Transverse colon (tissue), 4 donors: Measurements from ENCODE around the gene NCDN. TPM values are rescaled to one million over a fixed set of nuclear protein-coding genes. Genes with fewer than 3 reads are reported as not detected.

ENCODE experiments used
- DNase-seq: peaks from one replicate; pipeline ENCODE4 v3.0.0-alpha.2; 2019
- H3K27ac ChIP-seq, 4 donors: fragments of 200-600 bp; sonication (generic); 2 replicates each; pipeline ENCODE4 v1.5.1; 2016 to 2018; ENCODE audit warnings: inconsistent platforms in 4 of 4
- H3K27me3 ChIP-seq: fragments of 200-600 bp; sonication (generic); 2 replicates; pipeline ENCODE4 v1.5.1; 2017; ENCODE audit warnings: inconsistent platforms
- H3K36me3 ChIP-seq, 4 donors: fragments of 200-600 bp; sonication (generic); 2 replicates each; pipeline ENCODE4 v1.5.1; 2017 to 2019; ENCODE audit warnings: inconsistent platforms in 4 of 4
- H3K4me1 ChIP-seq, 4 donors: fragments of 200-600 bp; sonication (generic); 2 replicates each; pipeline ENCODE4 v1.5.1; 2017 to 2020; ENCODE audit warnings: inconsistent platforms in 4 of 4
- H3K4me3 ChIP-seq, 4 donors: fragments of 200-600 bp; sonication (generic); 1 replicate in 1 of 4; 2 replicates in 3 of 4; pipeline versions ENCODE4 v1.5.1 to v1.6.1; 2017 to 2019; ENCODE audit warnings: inconsistent platforms in 4 of 4
- H3K9me3 ChIP-seq, 2 donors: fragments of 200-600 bp; sonication (generic); 2 replicates each; pipeline ENCODE4 v1.5.1; 2017 to 2019; ENCODE audit warnings: inconsistent platforms in 2 of 2
- EP300 ChIP-seq: sonication (generic); formaldehyde crosslinking; IDR thresholded peaks from one replicate; pipeline ENCODE4 v1.6.1; 2017; ENCODE audit warnings: antibody characterized with exemption, low read depth
- POLR2A ChIP-seq: fragments of 450-650 bp; IDR thresholded peaks from one replicate; pipeline ENCODE4 v1.6.1; 2016; ENCODE audit warnings: antibody characterized with exemption, mild to moderate bottlenecking, moderate library complexity
- POLR2AphosphoS5 ChIP-seq, 3 donors: sonication (generic); formaldehyde crosslinking; IDR thresholded peaks; one replicate each; pipeline ENCODE4 v1.6.1; 2016; ENCODE audit warnings: antibody characterized with exemption in 3 of 3
- WGBS, 2 donors: methylation state at CpG; one replicate each; pipeline ENCODE4 v1.1.5; 2018; ENCODE audit warnings: low coverage in 1 of 2; 5-methylcytosine and 5-hydroxymethylcytosine counted together
- in situ Hi-C, 4 donors: fragments of 200-750 bp; cut with MboI; loops; one replicate each; pipeline versions ENCODE4 v1.15.0 to v1.15.1; 2017; ENCODE audit warnings: low sequenced_read_pairs in 3 of 4, low pct_ligation_motif_present in 1 of 4, low pct_unique_long_range_greater_than_20kb in 1 of 4
- intact Hi-C: fragments of 100-400 bp; cut with DNase I; formaldehyde crosslinking; loops from one replicate; pipeline ENCODE4 v1.15.1; 2023; ENCODE audit warnings: low total_unique reads
- total RNA-seq, 4 donors: library from RNA; depleted of rRNA; stranded (reverse); fragments of >200 nt; gene quantifications; one replicate each; pipeline ENCODE4 v1.1.0, GENCODE V29; 2016
- TF ChIP-seq, protein P1 (sequence below), 5 experiments: fragments of 200-600 bp in 3 of 5; fragments of 450-650 bp in 2 of 5; sonication (generic) in 3 of 5; IDR thresholded peaks; 1 replicate in 2 of 5; 2 replicates in 3 of 5; pipeline ENCODE4 v1.5.1; 2016 to 2017; ENCODE audit warnings: antibody characterized with exemption in 5 of 5, inconsistent platforms in 3 of 5, mild to moderate bottlenecking in 2 of 5, moderate library complexity in 1 of 5

NCDN gene
- total RNA-seq, 4 donors from 2014 or later: 6.7 to 11.3 (median 9.5) TPM

GRCh38 chr1:35554266-35555211, 3.1 kb upstream of the NCDN start:
- no peak for DNase-seq
- H3K4me1 ChIP-seq: peaks cover 17 to 43% (median 37%) of the 10 kb centered on the region in 4 donors
- WGBS, 2 donors: 35 to 53% methylated on average over 5 to 7 of the region's 7 CpGs

DNA sequence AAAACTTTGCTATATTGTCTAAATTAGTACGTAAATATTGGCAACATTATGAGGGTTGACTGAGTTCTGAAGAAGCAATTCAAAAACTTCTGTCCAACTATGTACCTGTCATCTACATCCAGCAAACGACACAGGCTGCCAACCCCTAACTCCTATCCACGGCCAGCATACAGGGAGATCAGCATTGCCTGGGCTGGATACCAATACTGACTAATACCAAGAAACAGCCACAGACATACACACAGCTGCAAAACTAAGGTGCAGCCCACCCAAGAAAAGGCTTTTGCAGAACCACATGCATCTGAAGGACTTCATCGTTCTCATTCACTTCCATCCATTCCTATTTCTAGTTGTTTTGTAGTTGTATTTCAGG, 2.4 kb upstream of the NCDN start:
- in situ Hi-C loops (loop anchor here in 2 of 4 donors (25.0 kb wide), 2 partner anchors 93 to 368 kb away; partner anchors contain the start of gene SFPQ (in 2 of the 2)), intact Hi-C loops (no loop called here)
- Histone ChIP-seq H3K27ac (no peak overlapping the region), H3K4me3 (no peak overlapping the region), H3K9me3 (no peaks in the 10 kb centered on the region), H3K27me3 (no peaks in the 10 kb centered on the region), H3K4me1 (peaks cover 17 to 43% (median 37%) of the 10 kb centered on the region in 4 donors), H3K36me3 (peaks cover 0 to 41% (median 12%) of the 10 kb centered on the region in 4 donors)
- no peak for DNase-seq
- 66 to 86% methylated on average over 1 to 4 of the region's 4 CpGs for WGBS, 2 donors
- TF ChIP-seq, protein P1, sequence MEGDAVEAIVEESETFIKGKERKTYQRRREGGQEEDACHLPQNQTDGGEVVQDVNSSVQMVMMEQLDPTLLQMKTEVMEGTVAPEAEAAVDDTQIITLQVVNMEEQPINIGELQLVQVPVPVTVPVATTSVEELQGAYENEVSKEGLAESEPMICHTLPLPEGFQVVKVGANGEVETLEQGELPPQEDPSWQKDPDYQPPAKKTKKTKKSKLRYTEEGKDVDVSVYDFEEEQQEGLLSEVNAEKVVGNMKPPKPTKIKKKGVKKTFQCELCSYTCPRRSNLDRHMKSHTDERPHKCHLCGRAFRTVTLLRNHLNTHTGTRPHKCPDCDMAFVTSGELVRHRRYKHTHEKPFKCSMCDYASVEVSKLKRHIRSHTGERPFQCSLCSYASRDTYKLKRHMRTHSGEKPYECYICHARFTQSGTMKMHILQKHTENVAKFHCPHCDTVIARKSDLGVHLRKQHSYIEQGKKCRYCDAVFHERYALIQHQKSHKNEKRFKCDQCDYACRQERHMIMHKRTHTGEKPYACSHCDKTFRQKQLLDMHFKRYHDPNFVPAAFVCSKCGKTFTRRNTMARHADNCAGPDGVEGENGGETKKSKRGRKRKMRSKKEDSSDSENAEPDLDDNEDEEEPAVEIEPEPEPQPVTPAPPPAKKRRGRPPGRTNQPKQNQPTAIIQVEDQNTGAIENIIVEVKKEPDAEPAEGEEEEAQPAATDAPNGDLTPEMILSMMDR (IDR thresholded peaks at IDR 0.05): no peak
- TF ChIP-seq POLR2AphosphoS5 (IDR thresholded peaks at IDR 0.05) (no peak), POLR2A (no peak)

More at GRCh38 chr1:35554266-35555211, 3.1 kb upstream of the NCDN start:
- intact Hi-C loops: no loop called here
- Histone ChIP-seq H3K4me3 (no peak overlapping the region), H3K27ac (no peak overlapping the region), H3K9me3 (no peaks in the 10 kb centered on the region), H3K36me3 (peaks cover 0 to 47% (median 13%) of the 10 kb centered on the region in 4 donors), H3K27me3 (no peaks in the 10 kb centered on the region)
- TF ChIP-seq, protein P1 (IDR thresholded peaks at IDR 0.05): no peak
- TF ChIP-seq POLR2AphosphoS5 (IDR thresholded peaks at IDR 0.05) (no peak), EP300 (no peak), POLR2A (no peak)
- in situ Hi-C loops: loop anchor here in 2 of 4 donors (25.0 kb wide), 2 partner anchors 92 to 367 kb away; partner anchors contain the start of gene SFPQ (in 2 of the 2)

- peaks cover 0 to 35% (median 9%) of the 10 kb centered on the region in 4 donors for H3K36me3 ChIP-seq
- H3K27ac ChIP-seq: peak overlapping the region; percentile 88 to 96 (median 95)
- H3K27me3 ChIP-seq: no peaks in the 10 kb centered on the region
- in situ Hi-C loops: loop anchor here in 2 of 4 donors (25.0 kb wide), 2 partner anchors 94 to 369 kb away; partner anchors contain the start of gene SFPQ (in 2 of the 2)
- WGBS, 2 donors: 37 to 42% methylated on average over 4 to 10 of the region's 10 CpGs
- intact Hi-C loops: no loop called here
- H3K4me1 ChIP-seq: peaks cover 17 to 43% (median 37%) of the 10 kb centered on the region in 4 donors
- H3K9me3 ChIP-seq: no peaks in the 10 kb centered on the region
- TF ChIP-seq, protein P1 (IDR thresholded peaks at IDR 0.05): no peak
- TF ChIP-seq POLR2A (no peak), POLR2AphosphoS5 (IDR thresholded peaks at IDR 0.05) (no peak), EP300 (no peak)
- no peak for DNase-seq
- peak overlapping the region in 2 of 4 donors; percentile 60 to 61 for H3K4me3 ChIP-seq
Observed at GRCh38 chr1:35555601-35556477, 1.8 kb upstream of the NCDN start.
